HL-60/S4 treated with retinoic acid at 250 ng/mL for 4 days and 3 days (cell line): Measurements from ENCODE around the gene ERBB3.
"Not testable (repeated sequence)": the region's sequence is repeated elsewhere in the genome, so short reads cannot be mapped to it uniquely, and the experiment has no call there.

ENCODE experiments used
- in situ Hi-C: fragments of 300-500 bp; cut with MboI; formaldehyde crosslinking; loops from 2 replicates; pipeline ENCODE4 v1.7.0; 2022; ENCODE audit warnings: low sequenced_read_pairs

ERBB3 gene

DNA sequence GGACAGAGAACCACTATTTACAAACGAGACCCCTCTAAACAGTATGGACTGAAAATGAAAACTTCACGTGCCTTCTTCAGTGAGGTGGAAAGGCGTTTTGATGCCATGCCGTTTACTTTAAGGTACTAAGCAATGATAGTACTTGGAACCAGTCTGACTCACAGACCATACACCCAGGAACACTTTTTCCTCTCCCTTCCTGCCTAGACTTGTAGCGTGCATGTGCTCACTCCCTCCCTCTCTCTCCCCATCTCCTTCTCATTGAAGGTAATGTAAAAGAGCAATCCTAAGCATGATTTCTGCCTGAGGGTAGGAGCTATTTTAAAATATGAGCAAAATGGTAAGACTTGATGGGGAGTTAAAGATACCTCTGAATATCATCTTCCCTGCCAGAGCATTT lies 30.6 kb downstream of the ERBB3 start:
- in situ Hi-C loops: no loop called here

DNA sequence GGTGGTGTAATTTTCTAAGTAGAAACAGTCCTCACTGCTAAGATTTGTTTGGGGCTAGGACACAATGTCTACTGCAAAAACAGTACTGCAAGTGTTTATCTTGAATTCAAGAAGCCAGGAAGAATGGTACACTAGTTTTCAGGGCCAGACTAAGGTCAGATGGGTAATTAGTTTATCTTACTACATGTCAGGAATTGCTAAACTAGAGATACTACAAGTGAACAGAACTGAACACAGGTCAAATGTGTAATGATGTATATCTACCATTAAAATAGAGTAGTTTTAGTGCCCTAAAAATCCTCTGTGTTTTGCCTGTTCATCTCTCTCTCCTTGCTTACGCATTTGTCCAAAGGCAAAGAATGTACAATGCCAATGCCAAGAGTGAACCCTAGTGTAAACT lies 34.1 kb downstream of the ERBB3 start:
- in situ Hi-C loops: no loop called here

DNA sequence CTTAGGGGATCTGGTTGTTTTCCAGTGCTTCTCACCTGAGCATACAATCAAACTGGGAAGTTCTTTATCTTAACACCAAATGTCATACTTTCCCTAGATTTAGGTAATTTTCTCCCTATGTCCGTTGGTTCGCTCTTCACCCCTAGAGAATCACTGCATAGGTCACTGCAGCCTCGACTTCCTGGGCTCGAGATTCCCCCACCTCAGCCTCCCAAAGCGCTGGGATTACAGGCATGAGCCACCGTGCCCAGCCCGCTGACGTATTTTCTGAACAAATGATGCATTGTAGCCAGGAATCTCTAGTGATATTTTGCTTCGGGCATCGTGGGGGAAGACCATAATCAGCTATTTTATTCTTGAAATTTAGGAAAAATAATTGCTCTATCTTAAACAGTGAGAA lies 35.4 kb downstream of the ERBB3 start:
- in situ Hi-C loops: no loop called here

DNA sequence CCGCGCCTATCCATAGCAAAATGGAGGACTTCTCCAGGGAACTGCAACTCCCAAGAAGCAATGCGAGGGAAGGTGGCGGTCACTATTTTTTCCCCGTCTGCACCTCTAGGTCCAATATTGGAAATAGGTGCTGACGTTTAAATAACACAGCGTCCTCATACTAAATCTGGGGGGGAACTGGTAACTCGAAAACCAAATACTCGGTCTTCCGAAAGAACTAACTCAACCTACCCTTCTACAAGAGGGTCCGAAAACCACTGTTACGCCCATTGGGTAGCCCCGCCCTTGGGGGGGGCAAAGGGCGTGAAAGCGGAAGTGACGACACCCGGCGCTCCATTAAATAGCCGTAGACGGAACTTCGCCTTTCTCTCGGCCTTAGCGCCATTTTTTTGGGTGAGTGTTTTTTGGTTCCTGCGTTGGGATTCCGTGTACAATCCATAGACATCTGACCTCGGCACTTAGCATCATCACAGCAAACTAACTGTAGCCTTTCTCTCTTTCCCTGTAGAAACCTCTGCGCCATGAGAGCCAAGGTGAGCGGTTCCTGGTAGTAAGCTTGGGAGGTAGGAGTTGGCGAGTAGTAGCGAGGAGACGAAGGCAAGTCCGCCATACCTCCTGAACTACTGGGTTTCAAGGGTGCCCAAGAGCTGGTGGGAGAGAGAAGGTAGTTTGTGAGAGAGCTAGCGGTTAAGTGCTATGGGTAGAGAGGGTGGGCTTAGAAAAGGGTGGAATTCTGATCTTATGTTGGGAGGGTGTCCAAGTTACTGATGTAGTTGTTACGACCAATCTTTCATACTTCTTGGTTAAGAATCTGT lies 36.5 kb downstream of the ERBB3 start, which contains the start of gene RPL41:
TSS of gene RPL41 (plus strand) at position 367 of the 815 bp plus-strand sequence.
- in situ Hi-C loops: no loop called here

DNA sequence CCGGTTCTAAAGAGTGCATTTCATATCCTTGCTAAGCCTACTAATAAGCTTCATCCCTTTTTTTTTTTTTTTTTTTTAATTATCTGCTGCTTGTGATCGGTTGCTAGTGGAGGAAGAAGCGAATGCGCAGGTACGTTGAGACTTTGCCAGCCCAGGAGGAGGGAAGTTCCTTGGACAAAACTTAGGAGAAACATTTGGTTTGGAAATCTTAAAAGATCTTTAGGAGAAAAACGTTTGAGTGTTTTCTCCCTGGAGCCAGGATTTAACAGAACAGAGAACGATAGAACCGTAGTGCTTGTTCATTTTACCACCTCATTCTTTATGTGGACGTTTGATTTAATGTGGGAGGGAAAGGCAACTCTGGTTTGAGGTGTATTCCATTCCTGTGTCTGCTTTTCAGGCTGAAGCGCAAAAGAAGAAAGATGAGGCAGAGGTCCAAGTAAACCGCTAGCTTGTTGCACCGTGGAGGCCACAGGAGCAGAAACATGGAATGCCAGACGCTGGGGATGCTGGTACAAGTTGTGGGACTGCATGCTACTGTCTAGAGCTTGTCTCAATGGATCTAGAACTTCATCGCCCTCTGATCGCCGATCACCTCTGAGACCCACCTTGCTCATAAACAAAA lies 37.2 kb downstream of the ERBB3 start:
- in situ Hi-C loops: not testable (repeated sequence)

DNA sequence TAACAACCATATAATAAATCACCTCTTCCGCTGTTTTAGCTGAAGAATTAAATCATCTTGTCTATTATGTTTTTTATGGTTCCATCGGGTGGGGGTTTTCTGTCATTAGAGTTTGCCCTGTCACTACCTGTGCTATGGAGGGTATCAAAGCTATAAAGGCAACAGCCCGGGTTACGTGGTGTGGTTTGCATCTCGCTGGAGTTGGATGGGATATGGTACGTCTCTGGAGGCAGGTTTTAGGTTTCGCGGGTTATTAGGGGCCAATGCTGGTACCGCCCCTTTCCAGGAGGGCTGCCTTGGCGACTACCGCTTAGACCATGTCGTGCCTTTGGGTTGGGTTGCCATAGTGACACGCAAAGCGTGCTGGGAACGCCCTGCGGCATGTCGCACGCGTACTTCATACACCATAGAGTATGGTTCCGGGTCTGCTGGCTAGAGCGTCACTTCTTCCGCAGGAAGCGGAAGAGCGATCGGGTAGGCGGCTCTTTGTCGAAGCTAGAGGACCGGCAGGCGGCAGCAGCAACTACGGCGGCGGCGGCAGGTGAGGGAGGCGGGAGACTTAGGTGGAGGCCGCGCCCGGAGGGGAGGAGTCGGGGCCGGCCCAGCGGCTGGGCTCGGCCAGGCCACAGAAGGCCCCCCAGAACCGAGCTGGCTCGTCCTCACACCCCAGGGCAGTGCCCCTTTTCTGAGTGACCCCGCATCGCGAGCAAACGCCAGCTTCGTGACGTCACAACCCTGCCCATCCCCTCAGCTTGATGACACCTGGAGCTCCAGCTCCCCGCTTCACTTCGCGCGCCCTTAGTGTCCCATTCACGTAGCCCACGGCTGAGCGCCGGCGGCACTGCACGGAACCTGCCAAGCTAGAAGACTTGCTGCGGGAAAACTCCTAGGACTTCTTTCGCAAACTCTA lies 38.1 kb downstream of the ERBB3 start, which contains the start of gene ZC3H10:
TSS of gene ZC3H10 (plus strand) at position 489 of the 910 bp plus-strand sequence. CDS start 2,297 bp downstream, outside the sequence.
- in situ Hi-C loops: no loop called here

DNA sequence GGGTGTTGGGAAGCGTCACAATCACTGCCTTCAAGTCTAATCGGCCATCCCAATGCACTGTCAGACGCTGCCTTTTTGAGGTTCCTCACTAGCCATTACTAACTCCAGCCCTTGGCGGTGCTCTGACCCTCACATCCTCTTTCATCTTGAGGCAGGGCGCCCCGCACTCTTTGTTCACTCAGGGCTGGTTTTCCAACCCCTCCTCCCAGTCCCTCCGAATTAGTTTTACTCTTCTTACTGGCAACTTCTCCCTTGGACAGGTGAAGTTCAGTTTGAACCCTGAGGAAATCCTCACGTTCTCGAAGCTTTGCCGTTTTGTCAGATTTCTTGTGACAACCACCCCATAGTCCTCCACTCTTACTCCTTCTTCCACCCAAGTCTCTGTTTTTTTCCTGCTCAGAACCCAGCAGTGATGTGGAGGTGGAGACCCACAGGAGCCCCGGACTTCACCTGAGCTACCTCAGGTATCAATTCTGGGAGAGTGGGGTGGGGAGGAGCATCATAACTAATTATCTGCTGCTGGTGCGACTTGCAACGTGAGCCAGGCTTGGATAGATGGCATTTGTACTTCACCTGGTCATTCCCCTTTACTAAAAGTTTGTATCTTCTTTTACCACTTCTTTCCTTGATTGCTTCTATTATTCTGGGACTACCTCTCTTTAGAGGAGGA lies 38.9 kb downstream of the ERBB3 start:
- in situ Hi-C loops: no loop called here

DNA sequence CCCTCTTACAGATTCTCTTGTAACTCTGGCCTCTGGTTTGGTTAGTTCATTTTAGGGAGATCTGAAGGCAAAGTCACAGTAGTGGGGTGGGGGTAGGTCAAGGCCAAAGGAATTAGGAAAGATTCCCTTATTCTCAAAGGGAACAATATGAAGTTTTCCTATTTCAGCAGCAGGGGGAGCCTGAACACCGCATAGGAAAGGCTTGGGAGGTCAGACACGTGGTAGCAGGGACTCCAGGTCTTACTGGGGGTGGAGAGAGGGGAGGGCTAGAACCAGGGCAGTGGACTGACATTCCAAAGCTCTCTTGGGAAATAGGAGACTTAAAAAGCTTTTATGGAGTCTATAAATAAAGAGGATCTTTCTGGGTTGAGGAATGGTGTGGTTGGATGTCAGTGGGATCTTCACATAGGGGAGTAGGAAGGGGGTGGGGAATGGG lies 39.4 kb downstream of the ERBB3 start:
- in situ Hi-C loops: no loop called here

DNA sequence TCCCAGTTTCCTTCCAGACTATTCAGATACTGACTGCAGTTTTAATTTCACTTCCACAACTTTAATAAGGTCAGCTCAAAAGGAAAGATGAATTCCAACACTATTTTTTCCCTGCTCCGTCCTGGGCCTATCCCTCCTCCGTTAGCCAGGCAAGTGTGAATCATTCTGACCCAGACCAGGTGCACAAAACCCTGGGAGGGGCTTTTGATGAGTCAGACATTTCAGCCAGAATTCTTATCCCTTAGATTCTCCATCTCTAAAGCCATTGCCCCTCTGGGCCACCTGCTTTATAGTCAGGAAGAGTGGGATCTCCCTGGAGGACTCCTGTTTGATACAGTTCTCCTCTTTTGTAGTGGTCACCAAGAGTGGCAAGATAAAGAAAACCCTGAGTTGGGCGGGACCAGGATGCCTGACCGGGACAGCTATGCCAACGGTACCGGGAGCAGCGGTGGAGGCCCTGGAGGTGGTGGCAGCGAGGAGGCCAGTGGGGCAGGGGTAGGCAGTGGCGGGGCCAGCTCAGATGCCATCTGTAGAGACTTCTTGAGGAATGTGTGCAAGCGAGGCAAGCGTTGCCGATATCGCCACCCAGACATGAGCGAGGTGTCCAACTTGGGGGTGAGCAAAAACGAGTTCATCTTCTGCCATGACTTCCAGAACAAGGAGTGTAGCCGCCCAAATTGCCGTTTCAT lies 40.3 kb downstream of the ERBB3 start:
- in situ Hi-C loops: no loop called here

DNA sequence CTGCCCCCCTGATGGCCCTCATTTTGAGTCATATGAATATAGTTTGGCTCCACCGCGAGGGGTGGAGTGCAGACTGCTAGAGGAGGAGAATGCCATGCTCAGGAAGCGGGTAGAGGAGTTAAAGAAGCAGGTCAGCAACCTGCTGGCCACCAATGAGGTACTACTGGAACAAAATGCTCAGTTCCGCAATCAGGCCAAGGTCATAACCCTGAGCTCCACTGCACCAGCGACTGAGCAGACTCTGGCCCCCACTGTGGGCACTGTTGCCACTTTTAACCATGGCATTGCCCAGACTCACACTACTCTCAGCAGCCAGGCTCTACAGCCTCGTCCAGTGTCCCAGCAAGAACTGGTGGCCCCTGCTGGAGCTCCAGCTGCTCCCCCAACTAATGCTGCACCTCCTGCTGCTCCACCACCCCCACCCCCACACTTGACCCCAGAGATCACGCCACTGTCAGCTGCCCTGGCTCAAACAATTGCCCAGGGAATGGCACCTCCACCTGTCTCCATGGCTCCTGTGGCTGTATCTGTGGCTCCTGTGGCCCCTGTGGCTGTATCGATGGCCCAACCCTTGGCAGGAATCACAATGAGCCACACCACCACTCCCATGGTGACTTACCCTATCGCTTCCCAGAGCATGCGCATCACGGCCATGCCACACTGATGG lies 41.4 kb downstream of the ERBB3 start:
- in situ Hi-C loops: no loop called here

DNA sequence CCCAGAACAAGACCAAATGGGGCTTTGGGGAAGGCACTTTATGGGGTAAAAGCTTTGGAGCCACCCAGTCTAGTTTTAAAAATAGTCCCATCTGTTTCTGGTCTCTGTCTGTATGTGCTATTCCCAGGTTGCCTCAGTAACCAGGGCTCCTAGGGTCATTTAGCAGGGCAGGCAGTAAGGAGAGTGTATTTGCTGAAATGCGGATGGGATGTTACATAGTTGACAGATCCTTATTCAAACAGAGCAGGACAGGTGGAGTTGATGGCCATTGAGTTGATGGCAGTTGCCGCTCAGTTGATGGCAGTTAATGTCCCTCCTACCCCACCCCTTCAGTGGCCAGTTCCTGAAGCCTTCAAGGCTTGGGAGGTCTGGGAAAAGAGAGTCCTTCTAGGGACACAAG lies 42.7 kb downstream of the ERBB3 start:
- in situ Hi-C loops: no loop called here

DNA sequence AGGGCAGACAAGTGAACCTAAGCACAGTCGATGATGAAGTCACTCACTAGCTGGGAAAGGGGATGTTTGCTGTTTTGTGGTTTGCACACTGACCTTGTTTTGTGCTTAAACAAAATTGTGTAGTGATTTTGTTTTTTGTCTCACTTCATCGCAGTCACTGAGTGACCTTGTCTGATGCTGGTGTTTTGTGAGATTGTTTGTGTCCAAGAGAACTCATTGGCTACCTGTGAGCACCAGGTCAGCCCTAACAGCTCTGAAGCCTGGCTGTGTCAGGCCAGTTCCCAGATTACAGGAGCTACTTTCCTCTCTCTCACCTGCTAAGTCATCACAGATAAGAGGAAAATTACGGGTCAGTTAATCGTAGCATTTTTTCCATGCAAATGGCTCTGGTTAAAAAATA lies 44.2 kb downstream of the ERBB3 start:
- in situ Hi-C loops: no loop called here

DNA sequence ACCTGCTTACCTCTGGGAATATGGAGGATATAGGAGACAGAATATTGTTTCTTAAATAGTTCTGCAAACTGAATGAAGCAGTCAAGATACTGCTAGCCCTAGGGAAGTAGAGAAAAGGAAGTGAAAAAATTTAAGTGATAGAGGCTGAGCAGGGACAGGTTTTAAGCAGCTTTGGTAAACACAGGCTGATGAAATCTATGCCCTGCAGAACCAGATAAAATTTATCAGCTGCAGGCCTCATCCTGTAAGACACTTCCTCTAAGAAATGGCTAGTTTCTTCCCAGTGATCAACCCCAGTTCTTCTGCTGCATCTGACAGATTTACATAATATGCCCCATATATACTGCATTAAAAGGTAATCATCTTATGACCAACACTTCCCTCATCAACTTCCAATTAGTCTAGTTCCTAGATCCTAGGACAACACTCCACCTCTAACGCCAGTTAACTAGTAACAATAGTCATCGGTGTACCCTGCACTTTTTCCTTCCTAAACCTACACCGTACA lies 46.8 kb downstream of the ERBB3 start:
- in situ Hi-C loops: no loop called here

DNA sequence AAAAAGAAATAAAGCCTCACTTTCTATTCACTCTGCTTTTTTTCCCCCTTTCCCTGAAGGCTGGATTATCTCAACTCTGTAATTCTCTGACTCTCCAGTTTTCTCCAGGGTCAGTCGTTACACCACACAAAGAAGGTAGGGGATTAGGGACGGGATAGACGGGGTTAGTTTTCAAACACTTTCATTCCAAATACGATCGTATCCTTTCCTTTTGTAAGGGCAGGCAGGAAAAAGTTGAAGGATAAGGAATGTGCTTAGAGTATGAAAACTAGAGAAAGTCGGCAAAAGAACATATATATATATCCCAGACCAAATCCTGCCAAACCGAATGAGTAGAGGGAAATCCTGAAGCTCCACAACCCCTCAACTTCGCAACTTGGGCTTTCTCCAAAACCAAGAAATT lies 47.5 kb downstream of the ERBB3 start:
- in situ Hi-C loops: no loop called here

DNA sequence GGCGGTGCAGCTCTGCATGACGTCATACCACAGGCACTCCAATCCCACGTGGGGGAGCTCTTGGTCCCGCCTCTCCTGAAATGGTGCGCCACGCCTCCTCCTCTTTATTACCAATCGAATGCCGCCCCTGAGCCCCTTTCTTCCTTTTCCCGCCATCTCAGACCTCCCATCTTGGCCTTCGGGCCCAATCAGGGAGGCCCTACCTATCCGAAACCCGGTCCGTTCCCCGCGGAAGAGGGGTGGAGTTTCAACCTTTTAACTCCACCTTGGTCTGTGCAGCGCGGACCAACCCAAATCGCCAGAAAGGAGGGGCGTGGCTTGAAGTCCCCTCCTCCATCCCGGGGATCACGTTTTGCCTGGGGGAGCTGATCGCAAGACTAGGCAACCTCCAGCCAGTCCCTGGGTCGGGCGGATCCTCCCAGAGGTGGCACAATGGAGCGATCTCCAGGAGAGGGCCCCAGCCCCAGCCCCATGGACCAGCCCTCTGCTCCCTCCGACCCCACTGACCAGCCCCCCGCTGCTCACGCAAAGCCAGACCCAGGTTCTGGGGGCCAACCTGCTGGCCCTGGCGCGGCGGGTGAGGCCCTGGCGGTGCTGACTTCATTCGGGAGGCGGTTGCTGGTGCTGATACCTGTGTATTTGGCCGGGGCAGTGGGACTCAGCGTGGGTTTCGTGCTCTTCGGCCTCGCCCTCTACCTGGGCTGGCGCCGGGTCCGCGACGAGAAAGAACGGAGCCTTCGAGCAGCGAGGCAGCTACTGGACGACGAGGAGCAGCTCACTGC lies 48.1 kb downstream of the ERBB3 start, which contains the start of gene ESYT1:
TSS of gene ESYT1 (plus strand) at position 380 of the 782 bp plus-strand sequence. CDS start at position 433, 53 bp downstream.
- in situ Hi-C loops: no loop called here

DNA sequence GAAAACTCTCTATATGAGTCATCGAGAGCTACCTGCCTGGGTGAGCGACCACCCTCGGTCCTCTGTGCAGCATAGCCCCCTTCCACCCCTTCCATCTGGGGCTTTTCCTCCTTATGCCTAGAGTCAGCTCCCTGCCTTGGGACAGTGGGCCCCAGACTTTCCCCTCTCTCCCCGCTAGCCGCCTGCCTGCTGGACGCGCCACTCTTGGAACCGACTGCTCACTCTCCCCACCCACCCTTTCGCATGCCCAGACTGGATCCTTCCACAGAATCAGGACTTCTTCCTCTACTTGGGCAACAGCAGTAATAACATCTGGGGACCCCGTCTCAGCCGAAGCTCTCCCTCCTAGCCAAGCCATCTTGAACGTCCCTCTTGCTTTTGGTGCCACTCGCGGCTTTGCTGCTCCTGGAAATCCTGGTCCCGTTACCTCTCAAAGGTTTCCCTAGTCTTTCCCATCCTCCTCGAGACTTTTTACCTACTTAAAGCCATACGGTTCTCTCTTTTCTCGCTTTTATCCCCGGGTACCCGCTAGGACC lies 48.8 kb downstream of the ERBB3 start:
- in situ Hi-C loops: no loop called here

DNA sequence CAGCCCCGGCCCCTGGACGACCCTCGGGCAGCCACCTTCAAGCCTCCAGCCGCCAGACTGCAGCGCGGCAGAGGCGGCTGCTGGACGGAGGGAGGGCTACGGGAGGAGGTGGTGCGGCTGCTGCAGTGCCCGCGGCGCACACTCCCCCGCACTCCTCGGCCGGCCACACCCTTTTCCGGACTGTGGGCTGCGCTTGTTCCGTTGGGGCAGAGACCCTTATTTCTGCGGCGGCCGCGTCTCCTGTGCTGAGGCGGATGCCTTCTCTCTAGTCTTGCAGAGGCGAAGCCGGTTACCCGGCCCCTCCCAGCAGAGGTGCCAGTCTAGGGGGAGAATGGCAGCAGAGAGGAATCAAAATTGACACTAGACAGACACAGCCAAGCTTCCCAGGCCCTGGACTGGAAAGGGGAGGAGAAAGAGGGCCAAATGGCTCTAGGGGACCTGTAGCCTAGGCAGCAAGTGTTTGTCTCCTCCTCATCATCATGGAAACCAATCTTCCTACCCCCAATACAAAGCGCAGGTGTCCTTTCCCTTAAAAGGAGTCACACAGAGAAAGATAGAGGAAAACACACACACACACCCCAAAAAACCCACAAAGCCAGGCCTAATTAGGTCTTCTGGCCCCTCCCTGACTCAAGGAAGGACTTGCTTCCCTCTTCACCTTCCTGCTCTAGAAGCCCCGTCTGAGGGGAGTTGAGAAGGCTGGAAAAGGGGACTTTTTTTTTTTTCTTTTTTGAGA lies 49.4 kb downstream of the ERBB3 start:
- in situ Hi-C loops: no loop called here
